ENCODE data around the gene CXCR6. TPM values are rescaled to one million over a fixed set of nuclear protein-coding genes. Genes with fewer than 3 reads are reported as not detected.

CXCR6 gene
- total and polyA plus RNA-seq, 8 donors, result 0.61 to 4.1 (median 1.2) TPM

- H3K36me3 ChIP-seq, result peaks cover 3 to 65% of the 10 kb centered on the region in 2 donors
- peaks cover 12 to 42% of the 10 kb centered on the region in 2 donors for H3K4me1 ChIP-seq
- H3K4me3 ChIP-seq, result no peak overlapping the region
- DNase-seq, result no peak
- H3K27me3 ChIP-seq, result no peaks in the 10 kb centered on the region
- no peak overlapping the region for H3K27ac ChIP-seq
- no peak for ATAC-seq
- H3K9me3 ChIP-seq, result no peaks in the 10 kb centered on the region
- no peak for TF ChIP-seq CTCF (IDR thresholded peaks at IDR 0.05)
- intact Hi-C loops (cut with DNase I), result no loop called here
Observed at GRCh38 chr3:45969953-45970352, 26.7 kb downstream of the CXCR6 start.

DNA sequence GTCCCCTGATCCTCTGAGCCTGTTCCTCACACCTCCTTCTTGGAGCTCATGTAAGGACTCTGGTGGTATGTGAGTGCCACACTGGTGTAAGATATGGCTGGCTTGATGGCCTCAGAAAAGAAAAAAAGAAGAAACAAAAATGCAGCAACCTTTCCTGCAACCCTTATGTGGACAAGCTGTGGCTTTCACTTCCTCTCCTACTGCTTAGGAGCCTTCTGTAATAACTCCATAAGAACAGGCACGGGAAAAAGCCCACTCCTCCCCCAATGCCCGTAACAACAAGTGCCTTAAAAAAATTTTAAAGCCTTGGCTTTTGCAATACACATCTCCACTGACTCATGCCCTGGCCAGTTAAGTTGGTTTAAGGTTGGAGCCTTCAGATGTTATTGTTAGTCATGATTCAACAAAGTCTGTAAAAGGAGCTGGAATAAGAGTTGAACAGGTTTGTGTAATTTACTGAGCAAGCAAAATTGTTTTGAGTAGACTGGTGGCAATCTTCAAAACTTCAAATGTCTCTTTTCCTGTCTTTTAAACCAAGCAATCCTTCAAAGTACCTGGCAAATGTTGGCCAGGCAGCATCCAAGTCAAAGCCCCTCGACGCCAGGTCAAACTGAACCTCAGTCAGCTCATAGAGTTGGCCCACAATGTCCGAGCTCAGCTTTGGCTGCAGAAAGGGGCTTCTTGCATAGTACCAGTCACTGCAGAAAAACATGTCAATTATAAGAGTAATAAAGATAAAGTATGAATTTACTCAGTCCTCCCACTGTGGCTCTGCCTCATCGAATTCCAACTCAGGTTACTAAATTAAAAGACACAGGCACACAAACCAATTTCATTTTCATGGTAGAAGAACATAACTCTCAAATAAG is 29.5 kb downstream of the CXCR6 start:
- peak in 2 of 4 donors; percentile 21 to 59 for DNase-seq
- intact Hi-C loops (cut with DNase I), result no loop called here
- no peak for TF ChIP-seq CTCF (IDR thresholded peaks at IDR 0.05)
- no peaks in the 10 kb centered on the region for H3K27me3 ChIP-seq
- H3K36me3 ChIP-seq, result peaks cover 1 to 57% of the 10 kb centered on the region in 2 donors
- H3K9me3 ChIP-seq, result no peaks in the 10 kb centered on the region
- peaks cover 12 to 36% of the 10 kb centered on the region in 2 donors for H3K4me1 ChIP-seq
- peak overlapping the region; percentile 68 to 75 for H3K27ac ChIP-seq
- no peak overlapping the region for H3K4me3 ChIP-seq
- peak; percentile 89 for ATAC-seq

DNA sequence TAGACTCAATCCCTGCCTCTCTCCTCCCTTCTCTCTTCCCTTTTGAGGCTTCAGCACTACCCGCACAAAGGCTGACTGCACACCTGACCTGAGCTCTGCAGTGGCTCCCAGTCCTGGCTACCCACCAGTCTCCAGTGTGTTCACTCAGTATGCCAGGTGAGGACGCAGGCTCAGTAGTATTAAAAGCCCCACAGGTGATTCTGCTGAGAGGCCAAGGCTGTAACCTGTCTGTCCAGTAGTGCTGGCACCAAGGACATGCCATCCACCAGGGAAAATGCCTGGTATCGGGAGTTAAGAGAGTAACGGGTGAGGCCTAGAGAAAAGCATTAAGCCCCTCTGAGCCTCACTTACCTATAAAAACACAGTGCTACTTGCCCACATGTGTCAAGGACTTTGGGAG is 31.4 kb downstream of the CXCR6 start:
- Histone ChIP-seq H3K4me1 (peaks cover 12 to 51% of the 10 kb centered on the region in 2 donors), H3K4me3 (no peak overlapping the region), H3K9me3 (no peaks in the 10 kb centered on the region), H3K27ac (no peak overlapping the region), H3K36me3 (peaks cover 0 to 52% of the 10 kb centered on the region in 2 donors), H3K27me3 (no peaks in the 10 kb centered on the region)
- no peak for ATAC-seq
- DNase-seq, result no peak
- intact Hi-C loops (cut with DNase I), result no loop called here
- no peak for TF ChIP-seq CTCF (IDR thresholded peaks at IDR 0.05)

GRCh38 chr3:45975686-45976085 is 32.4 kb downstream of the CXCR6 start:
- intact Hi-C loops (cut with DNase I), result no loop called here
- Histone ChIP-seq H3K27me3 (no peaks in the 10 kb centered on the region), H3K4me1 (peaks cover 12 to 60% of the 10 kb centered on the region in 2 donors), H3K27ac (peak overlapping the region in 1 of 2 donors; percentile 29), H3K4me3 (no peak overlapping the region), H3K9me3 (no peaks in the 10 kb centered on the region), H3K36me3 (peaks cover 0 to 55% of the 10 kb centered on the region in 2 donors)
- DNase-seq, result no peak
- no peak for ATAC-seq
- TF ChIP-seq CTCF (IDR thresholded peaks at IDR 0.05), result no peak

GRCh38 chr3:45976191-45977091 is 33.2 kb downstream of the CXCR6 start:
- Histone ChIP-seq H3K27me3 (no peaks in the 10 kb centered on the region), H3K4me3 (no peak overlapping the region), H3K36me3 (peaks cover 0 to 63% of the 10 kb centered on the region in 2 donors), H3K27ac (peak overlapping the region in 1 of 2 donors; percentile 29), H3K9me3 (no peaks in the 10 kb centered on the region), H3K4me1 (peaks cover 12 to 59% of the 10 kb centered on the region in 2 donors)
- no peak for DNase-seq
- TF ChIP-seq CTCF (IDR thresholded peaks at IDR 0.05), result no peak
- no peak for ATAC-seq
- intact Hi-C loops (cut with DNase I), result no loop called here
